Stimulated activated effector memory CD8-positive, alpha-beta T cell treated with anti-CD3 and anti-CD28 coated beads, Interleukin-12 subunit alpha, Interleukin-12 subunit beta, amount 100 ng/mL, for 72 hours (primary cell): ENCODE data around the gene TRIM22.

Experiments
- ATAC-seq: fragments of 150-1000 bp; cut with Tn5 transposase; 2 replicates; pipeline ENCODE4 v1.10.0; 2021
- DNase-seq, 2 donors: peaks; one replicate each; pipeline ENCODE4 v3.0.0; 2021 to 2022; ENCODE audit warnings: low spot score in 2 of 2
- H3K27ac Mint-ChIP-seq: one replicate; pipeline ENCODE4 v1.8.0; 2022; ENCODE audit warnings: mild to moderate bottlenecking, mixed read lengths
- H3K36me3 Mint-ChIP-seq: one replicate; pipeline ENCODE4 v1.8.0; 2022; ENCODE audit warnings: mild to moderate bottlenecking, mixed read lengths
- H3K4me1 Mint-ChIP-seq: one replicate; pipeline ENCODE4 v1.8.0; 2022; ENCODE audit warnings: mixed read lengths
- H3K4me3 Mint-ChIP-seq: one replicate; pipeline ENCODE4 v1.8.0; 2022; ENCODE audit warnings: mild to moderate bottlenecking, mixed read lengths
- H3K9me3 Mint-ChIP-seq: one replicate; pipeline ENCODE4 v1.8.0; 2022; ENCODE audit warnings: mixed read lengths

Gene TRIM22

GRCh38 chr11:5753943-5754342 is 64.4 kb downstream of the TRIM22 start, which contains the start of gene OR52N4:
Gene OR52N4, plus strand, starts transcription at chr11:5754243. Its CDS starts 498 bp downstream, at chr11:5754741.
- Mint-ChIP-seq H3K4me1 (no peaks in the 10 kb centered on the region), H3K4me3 (no peak within 1 kb of the TSS), H3K36me3 (no peaks in the 10 kb centered on the region), H3K27ac (no peak within 1 kb of the TSS), H3K9me3 (no peaks in the 10 kb centered on the region)
- no peak for DNase-seq
- no peak for ATAC-seq
